Renal cortical epithelial cell (primary cell): ENCODE measurements around the gene KPNA6. TPM values are rescaled to one million over a fixed set of nuclear protein-coding genes. Genes with fewer than 3 reads are reported as not detected.

Source experiments
- DNase-seq: peaks from one replicate; pipeline ENCODE4 v3.0.0-alpha.2; 2011; ENCODE audit warnings: low read depth
- total RNA-seq: library from RNA; depleted of rRNA; stranded (reverse); fragments of >200 nt; gene quantifications from 2 replicates; pipeline ENCODE4 v1.2.3, GENCODE V29; 2014

KPNA6 gene
- total RNA-seq, 1 donor from 2014 or later = 67.9 TPM

DNA sequence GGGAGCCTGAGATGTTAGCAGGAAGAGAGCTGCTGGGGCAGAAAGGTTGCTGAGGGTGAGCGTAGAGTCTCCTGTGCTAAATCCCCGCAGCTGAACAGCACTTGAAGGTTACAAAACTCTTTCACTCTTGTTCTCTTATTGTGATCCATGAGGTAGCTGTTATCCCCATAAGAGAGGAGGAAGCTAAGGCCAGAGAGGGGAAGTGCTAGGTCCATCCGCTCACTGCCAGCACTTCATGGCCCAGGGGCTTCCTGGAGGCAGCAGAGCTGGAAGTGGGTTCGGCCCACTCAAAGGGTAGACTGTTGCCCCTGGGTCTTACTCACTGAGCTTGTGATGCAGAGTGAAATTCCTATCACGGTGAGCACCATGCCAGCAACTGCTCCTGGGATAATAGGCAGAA, 108.7 kb downstream of the KPNA6 start:
- DNase-seq = no peak

DNA sequence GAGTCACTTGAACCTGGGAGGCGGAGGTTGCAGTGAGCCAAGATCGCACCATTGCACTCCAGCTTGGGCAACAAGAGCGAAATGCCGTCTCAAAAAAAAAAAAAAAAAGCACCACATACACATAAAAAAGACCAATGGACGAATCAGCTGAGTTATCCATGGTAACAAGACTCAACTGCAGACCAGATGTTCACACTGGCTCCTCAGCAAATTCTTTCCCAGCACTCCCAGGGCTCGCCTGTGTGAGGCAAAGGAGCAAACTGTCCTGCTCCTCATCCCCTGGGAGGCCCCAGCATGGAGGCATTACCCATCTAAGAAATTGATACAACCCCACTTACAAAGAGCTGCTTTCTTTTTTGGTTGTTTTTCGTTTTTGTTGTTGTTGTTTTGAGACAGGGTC, 111.2 kb downstream of the KPNA6 start:
- DNase-seq = no peak

DNA sequence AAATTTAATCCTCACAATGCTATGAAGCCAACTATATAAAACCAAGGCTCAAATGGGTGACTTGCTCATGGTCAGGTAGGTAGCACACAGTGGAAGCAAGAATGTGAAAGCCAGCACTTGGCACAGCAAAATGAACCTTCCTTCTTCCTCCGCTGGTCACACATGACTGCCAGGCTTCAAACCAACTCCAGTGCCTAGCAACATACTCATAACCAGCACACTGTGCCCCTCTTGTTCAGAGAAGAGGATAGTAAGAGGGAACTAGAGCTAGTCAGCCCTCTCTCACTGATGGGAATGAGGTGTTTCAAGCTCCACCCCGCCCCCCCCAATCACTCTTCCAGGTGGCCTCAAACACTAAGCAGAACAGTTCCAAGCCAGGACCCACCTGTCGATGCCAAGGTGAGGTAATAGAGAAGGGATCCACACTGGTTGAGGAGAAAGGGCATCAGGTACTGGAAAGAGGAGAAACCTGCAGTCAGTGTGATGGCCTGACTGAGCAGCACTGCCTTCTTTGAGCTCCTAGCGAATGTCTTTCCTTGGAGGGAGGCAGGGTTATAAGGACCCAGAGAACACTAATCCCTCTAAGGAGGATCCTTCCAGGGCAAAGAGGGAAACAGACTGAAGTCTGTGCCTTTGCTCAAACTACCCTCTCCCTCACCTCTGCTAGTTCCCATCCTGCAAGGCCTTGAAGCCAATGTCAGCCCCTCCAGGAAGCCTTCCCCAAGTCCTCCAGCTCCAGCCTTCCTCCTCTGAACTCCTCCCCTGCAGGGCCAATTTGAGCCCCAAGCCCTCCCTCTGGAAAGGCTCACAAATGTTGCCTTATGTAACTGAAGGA, 113.1 kb downstream of the KPNA6 start:
- peak; percentile 88 for DNase-seq

DNA sequence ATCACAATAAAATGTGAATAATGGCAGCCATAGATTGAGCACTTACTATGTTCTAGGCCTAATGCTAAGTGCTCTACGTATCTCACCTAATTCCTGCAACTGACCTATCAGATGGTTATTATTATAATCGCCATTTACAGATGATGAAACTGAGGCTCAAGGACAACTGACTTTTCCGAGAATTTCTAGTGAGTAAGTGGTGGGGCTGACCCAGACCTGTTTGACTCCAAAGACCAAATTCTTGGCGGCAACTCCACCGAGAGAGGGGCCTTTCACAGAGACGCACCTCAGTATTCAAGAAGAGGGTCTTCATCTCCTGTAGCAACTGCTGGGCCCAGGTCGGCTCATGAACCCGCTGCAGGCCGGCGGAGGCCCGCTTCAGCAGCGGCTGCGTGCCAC, 113.7 kb downstream of the KPNA6 start:
- DNase-seq = no peak

DNA sequence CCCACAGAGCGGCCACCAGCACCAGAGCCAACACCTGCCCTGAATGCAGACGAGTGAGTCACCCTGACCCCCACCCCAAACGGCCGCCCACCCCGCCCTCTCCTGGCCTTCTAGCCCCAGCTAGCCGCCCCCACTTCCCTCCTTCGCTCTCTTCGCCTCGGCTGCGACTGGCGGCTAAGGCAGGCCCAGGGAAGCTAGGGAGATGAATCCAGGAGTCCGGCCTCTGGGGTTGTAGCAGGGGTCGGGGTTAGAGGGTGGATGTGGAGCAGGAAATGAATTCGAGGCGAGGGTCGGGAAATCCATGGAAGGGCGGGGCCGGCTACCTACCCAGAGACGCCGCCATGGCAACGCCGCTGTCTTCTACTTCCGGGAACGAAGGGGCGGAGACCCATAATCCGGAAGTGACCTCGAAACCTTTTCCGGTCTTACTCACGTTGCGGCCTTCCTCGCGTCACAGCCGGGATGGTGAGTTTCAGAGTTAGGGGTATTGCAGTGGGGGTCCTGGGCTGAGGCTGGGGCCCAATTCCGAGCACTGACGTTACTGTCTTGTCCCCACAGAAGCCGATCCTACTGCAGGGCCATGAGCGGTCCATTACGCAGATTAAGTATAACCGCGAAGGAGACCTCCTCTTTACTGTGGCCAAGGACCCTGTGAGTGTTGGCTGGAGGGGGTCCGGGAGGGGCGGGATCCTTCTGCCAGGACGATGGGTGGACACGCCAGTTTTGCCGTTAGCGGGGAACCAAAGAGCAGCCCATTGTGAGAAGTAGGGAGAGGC, 114.3 kb downstream of the KPNA6 start, which contains the start of the genes EIF3I and TMEM234:
TSS of gene EIF3I (plus strand) at position 428 of the 776 bp plus-strand sequence. CDS start at position 463, 35 bp downstream.
TSS of gene TMEM234 (minus strand) at position 374 of the 776 bp plus-strand sequence. CDS start at position 343, 31 bp downstream.
- peak; percentile 88 for DNase-seq

DNA sequence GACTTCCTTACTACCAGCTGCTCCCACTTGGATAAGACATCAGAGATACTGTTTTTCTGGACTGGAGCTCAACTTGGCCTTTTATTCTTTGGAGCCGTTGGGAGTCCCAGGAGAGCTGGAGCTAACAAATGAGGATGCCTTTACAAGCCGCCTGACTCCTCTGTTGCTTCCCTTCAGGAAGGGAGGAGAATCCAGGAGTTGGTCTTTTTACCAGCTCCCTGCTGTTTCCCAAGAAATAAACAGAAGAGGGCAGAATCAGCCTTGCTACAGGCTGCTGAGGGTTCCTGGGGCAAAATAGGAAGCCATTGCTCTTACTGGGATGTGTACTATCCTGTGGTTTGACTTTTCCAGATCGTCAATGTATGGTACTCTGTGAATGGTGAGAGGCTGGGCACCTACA, 115.8 kb downstream of the KPNA6 start:
- DNase-seq = no peak

DNA sequence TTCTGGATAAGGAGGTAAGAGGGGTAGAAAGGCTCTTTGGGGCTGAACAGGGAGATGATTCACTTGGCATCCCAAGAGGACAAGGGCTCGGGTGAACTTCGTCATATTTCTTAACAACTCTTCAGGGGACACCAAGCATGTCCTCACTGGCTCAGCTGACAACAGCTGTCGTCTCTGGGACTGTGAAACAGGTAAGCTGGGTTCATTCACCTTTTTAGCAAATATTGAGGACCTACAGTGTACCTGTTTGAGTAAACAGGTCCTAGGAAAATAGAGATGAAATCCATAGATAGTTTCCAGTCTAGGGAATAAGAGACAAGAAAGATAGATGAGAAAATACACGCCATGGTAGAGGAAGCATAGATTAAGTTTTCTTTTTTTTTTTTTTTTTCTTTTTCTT, 116.4 kb downstream of the KPNA6 start:
- no peak for DNase-seq

Other genes with a start within 250 kb of the KPNA6 start
- 206 and 356 TPM in 2 replicates for gene PTP4A2, start 169.7 kb upstream of the KPNA6 start, total RNA-seq
- gene KHDRBS1, start 94.2 kb upstream of the KPNA6 start, total RNA-seq = 49.0 and 118 TPM in 2 replicates
- 3.1 and 4.7 TPM in 2 replicates for gene TMEM39B, start 35.1 kb upstream of the KPNA6 start, total RNA-seq
- 75.7 and 91.6 TPM in 2 replicates for gene TXLNA, start 71.6 kb downstream of the KPNA6 start, total RNA-seq
- 6.9 and 12.7 TPM in 2 replicates for gene CCDC28B, start 92.5 kb downstream of the KPNA6 start, total RNA-seq
- gene IQCC, start 97.6 kb downstream of the KPNA6 start, total RNA-seq = 0.87 and 2.1 TPM in 2 replicates
- gene DCDC2B, start 101.0 kb downstream of the KPNA6 start, total RNA-seq = not detected in 2 replicates
- 9.4 and 19.8 TPM in 2 replicates for gene TMEM234, start 114.3 kb downstream of the KPNA6 start, total RNA-seq
- gene EIF3I, start 114.4 kb downstream of the KPNA6 start, total RNA-seq = 283 and 504 TPM in 2 replicates
- gene FAM167B, start 139.2 kb downstream of the KPNA6 start, total RNA-seq = 0.20 TPM in 1 of 2 replicates, not detected in the other
- gene LCK, start 143.2 kb downstream of the KPNA6 start, total RNA-seq = 0.10 and 0.69 TPM in 2 replicates
- gene HDAC1, start 184.0 kb downstream of the KPNA6 start, total RNA-seq = 113 and 117 TPM in 2 replicates
- 32.8 and 70.9 TPM in 2 replicates for gene MARCKSL1, start 228.2 kb downstream of the KPNA6 start, total RNA-seq